Spinal cord (tissue), 10 donors: ENCODE measurements around the gene CLP1. TPM values are rescaled to one million over a fixed set of nuclear protein-coding genes. Genes with fewer than 3 reads are reported as not detected.
"Not testable (repeated sequence)": the region's sequence is repeated elsewhere in the genome, so short reads cannot be mapped to it uniquely, and the experiment has no call there.

Experiments
- DNase-seq, 6 donors: peaks; one replicate each; pipeline versions ENCODE4 v3.0.0 to v3.0.0-alpha.2; 2013 to 2015; ENCODE audit warnings: low spot score in 6 of 6, low read depth in 4 of 6
- H3K27ac ChIP-seq: one replicate; pipeline ENCODE4 v1.5.1; 2013; ENCODE audit warnings: low read depth, low read length, control low read depth
- H3K27me3 ChIP-seq: one replicate; pipeline ENCODE4 v1.6.1; 2013; ENCODE audit warnings: low read length; ENCODE audit not compliant: control insufficient read depth, insufficient read depth
- H3K36me3 ChIP-seq: one replicate; pipeline ENCODE4 v1.6.1; 2013; ENCODE audit warnings: low read length; ENCODE audit not compliant: control insufficient read depth, insufficient read depth
- H3K4me1 ChIP-seq: one replicate; pipeline ENCODE4 v1.6.1; 2013; ENCODE audit warnings: low read length; ENCODE audit not compliant: control insufficient read depth, insufficient read depth
- H3K4me3 ChIP-seq: one replicate; pipeline ENCODE4 v1.5.1; 2013; ENCODE audit warnings: low read depth, low read length, control low read depth
- H3K9me3 ChIP-seq: one replicate; pipeline ENCODE4 v1.6.1; 2013; ENCODE audit warnings: low read length; ENCODE audit not compliant: control insufficient read depth, insufficient read depth
- WGBS: methylation state at CpG from one replicate; pipeline ENCODE4 v1.1.5; 2013; ENCODE audit warnings: missing lambda C conversion rate; ENCODE audit not compliant: insufficient coverage; 5-methylcytosine and 5-hydroxymethylcytosine counted together
- polyA plus RNA-seq, 2 donors: library from polyadenylated mRNA; unstranded; fragments of 120-200 nt; gene quantifications; one replicate each; pipeline ENCODE4 v1.2.1, GENCODE V29; 2013; ENCODE audit not compliant: insufficient read length in 2 of 2
- small RNA-seq: library from RNA; depleted of rRNA; stranded (forward); fragments of <200 nt; gene quantifications from one replicate; pipeline ENCODE3, GENCODE V24; 2014; ENCODE audit warnings: low replicate concordance
- total RNA-seq, 2 donors: library from RNA; depleted of rRNA in 1 of 2; stranded (reverse); fragments of 120-200 nt in 1 of 2; fragments of >200 nt in 1 of 2; gene quantifications; one replicate each; pipeline versions ENCODE4 v1.2.3 to v1.2.4, GENCODE V29; 2013 to 2014
- donor health status: healthy.

The CLP1 gene
- total and polyA plus RNA-seq, 4 donors = 9.5 to 15.8 (median 10.2) TPM

GRCh38 chr11:57705432-57705831 is 47.9 kb downstream of the CLP1 start:
- H3K4me3 ChIP-seq, DNase-seq, H3K9me3 ChIP-seq, H3K27ac ChIP-seq, H3K4me1 ChIP-seq, H3K27me3 ChIP-seq: not testable (repeated sequence)
- WGBS = no CpG with 5 or more reads among the region's 8 CpGs
- H3K36me3 ChIP-seq = peaks cover 46% of the 10 kb centered on the region

DNA sequence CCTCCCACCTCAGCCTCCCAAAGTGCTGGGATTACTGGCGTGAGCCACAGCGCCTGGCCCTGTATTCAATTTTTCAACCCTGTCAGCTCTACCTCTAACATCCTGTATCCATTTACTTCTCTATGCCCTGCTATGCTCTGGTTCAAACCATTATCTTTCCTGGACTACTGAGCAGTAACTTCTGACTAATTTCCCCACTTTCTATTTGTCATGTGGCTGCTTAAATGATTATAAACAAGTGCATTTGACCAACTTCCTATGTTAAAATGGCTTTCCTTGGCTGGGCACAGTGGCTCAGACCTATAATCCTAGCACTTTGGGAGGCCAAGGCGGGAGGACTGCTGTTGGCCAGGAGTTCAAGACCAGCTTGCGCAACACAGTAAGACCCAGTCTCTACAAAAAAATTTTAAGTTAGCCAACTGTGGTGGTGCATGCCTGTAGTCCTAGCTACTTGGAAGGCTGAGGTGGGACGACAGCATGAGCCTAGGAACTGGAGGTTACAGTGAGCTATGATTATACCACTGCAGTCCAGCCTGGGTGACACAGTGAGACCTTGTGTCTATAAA is 52.3 kb downstream of the CLP1 start:
- Histone ChIP-seq H3K9me3 (no peaks in the 10 kb centered on the region), H3K27ac (no peak overlapping the region), H3K36me3 (peaks cover 15% of the 10 kb centered on the region), H3K4me1 (peaks cover 19% of the 10 kb centered on the region), H3K4me3 (no peak overlapping the region), H3K27me3 (no peaks in the 10 kb centered on the region)
- DNase-seq = no peak
- 92% methylated on average over 4 of the region's 5 CpGs for WGBS

Small RNA genes lying within 50 kb of the gene (small RNA-seq; reads per million reads assigned to genes)
- gene MIR130A = 699 reads per million, percentile 99 among the genes with 10 or more reads in this experiment

Other genes starting within 250 kb of the CLP1 start
- gene SLC43A3, start 230.6 kb upstream of the CLP1 start, total RNA-seq = 10 to 100 TPM; 12.2 to 13.3 TPM
- gene SLC43A3, start 230.6 kb upstream of the CLP1 start, polyA plus RNA-seq = 10 to 100 TPM; 19.6 to 20.3 TPM
- under 1 TPM; 0.59 to 0.72 TPM for gene RTN4RL2, start 197.2 kb upstream of the CLP1 start, total RNA-seq
- gene RTN4RL2, start 197.2 kb upstream of the CLP1 start, polyA plus RNA-seq = 10 to 100 TPM in 1 of 2 donors, 1 to 10 TPM in 1; 5.0 to 10.9 TPM
- gene SLC43A1, start 142.1 kb upstream of the CLP1 start, total RNA-seq = 10 to 100 TPM in 1 of 2 donors, 1 to 10 TPM in 1; 5.3 to 10.4 TPM
- 1 to 10 TPM; 4.0 to 6.1 TPM for gene SLC43A1, start 142.1 kb upstream of the CLP1 start, polyA plus RNA-seq
- gene TIMM10, start 127.0 kb upstream of the CLP1 start, total RNA-seq = 10 to 100 TPM; 27.0 to 39.8 TPM
- 10 to 100 TPM; 47.7 to 52.1 TPM for gene TIMM10, start 127.0 kb upstream of the CLP1 start, polyA plus RNA-seq
- gene SMTNL1, start 120.2 kb upstream of the CLP1 start, total RNA-seq = not detected
- gene SMTNL1, start 120.2 kb upstream of the CLP1 start, polyA plus RNA-seq = 1 to 10 TPM in 1 of 2 donors, under 1 TPM in 1; 0.93 to 1.6 TPM
- 10 to 100 TPM; 41.5 to 76.7 TPM for gene UBE2L6, start 90.1 kb upstream of the CLP1 start, total RNA-seq
- 100 to 1,000 TPM in 1 of 2 donors, 10 to 100 TPM in 1; 99.6 to 114 TPM for gene UBE2L6, start 90.1 kb upstream of the CLP1 start, polyA plus RNA-seq
- 100 to 1,000 TPM in 1 of 2 donors, 10 to 100 TPM in 1; 35.7 to 131 TPM for gene SERPING1, start 60.1 kb upstream of the CLP1 start, total RNA-seq
- gene SERPING1, start 60.1 kb upstream of the CLP1 start, polyA plus RNA-seq = 100 to 1,000 TPM in 1 of 2 donors, 10 to 100 TPM in 1; 63.2 to 112 TPM
- gene YPEL4, start 7.8 kb upstream of the CLP1 start, total RNA-seq = 1 to 10 TPM; 2.6 to 3.3 TPM
- 1 to 10 TPM; 7.6 TPM for gene YPEL4, start 7.8 kb upstream of the CLP1 start, polyA plus RNA-seq
- 10 to 100 TPM; 22.5 to 22.8 TPM for gene ZDHHC5, start 10.4 kb downstream of the CLP1 start, total RNA-seq
- gene ZDHHC5, start 10.4 kb downstream of the CLP1 start, polyA plus RNA-seq = 10 to 100 TPM; 31.8 to 34.3 TPM
- gene MED19, start 54.5 kb downstream of the CLP1 start, total RNA-seq = 10 to 100 TPM; 12.1 to 32.2 TPM
- 10 to 100 TPM; 25.0 to 27.3 TPM for gene MED19, start 54.5 kb downstream of the CLP1 start, polyA plus RNA-seq
- gene TMX2, start 54.8 kb downstream of the CLP1 start, total RNA-seq = 100 to 1,000 TPM in 1 of 2 donors, 10 to 100 TPM in 1; 80.3 to 123 TPM
- 100 to 1,000 TPM; 131 to 139 TPM for gene TMX2, start 54.8 kb downstream of the CLP1 start, polyA plus RNA-seq
- gene SELENOH, start 83.7 kb downstream of the CLP1 start, total RNA-seq = 100 to 1,000 TPM in 1 of 2 donors, 10 to 100 TPM in 1; 39.8 to 136 TPM
- 100 to 1,000 TPM; 115 to 120 TPM for gene SELENOH, start 83.7 kb downstream of the CLP1 start, polyA plus RNA-seq
- not detected for gene BTBD18, start 94.1 kb downstream of the CLP1 start, total RNA-seq
- under 1 TPM; 0.21 to 0.74 TPM for gene BTBD18, start 94.1 kb downstream of the CLP1 start, polyA plus RNA-seq
- gene CTNND1, start 104.0 kb downstream of the CLP1 start, total RNA-seq = 100 to 1,000 TPM; 113 to 149 TPM
- gene CTNND1, start 104.0 kb downstream of the CLP1 start, polyA plus RNA-seq = 100 to 1,000 TPM; 126 to 137 TPM